ENCODE results near the gene KRT6B. TPM values are rescaled to one million over a fixed set of nuclear protein-coding genes. Genes with fewer than 3 reads are reported as not detected.
"Not testable (repeated sequence)": the region's sequence is repeated elsewhere in the genome, so short reads cannot be mapped to it uniquely, and the experiment has no call there.

Gene KRT6B
- total RNA-seq, 1 donor from 2014 or later, result not detected

- intact Hi-C loops (cut with micrococcal nuclease), result no loop called here
- H3K4me3 Mint-ChIP-seq (ENCODE audit: low read depth), result no peak overlapping the region
- DNase-seq (ENCODE audit: low spot score), result no peak
These were observed 3.9 kb upstream of the KRT6B start for GRCh38 chr12:52455821-52456220.

GRCh38 chr12:52454411-52455201, 2.7 kb upstream of the KRT6B start:
- H3K9me3 Mint-ChIP-seq, result no peaks in the 10 kb centered on the region
- DNase-seq (ENCODE audit: low spot score), result no peak
- H3K27ac Mint-ChIP-seq, result no peak overlapping the region
- H3K27me3 Mint-ChIP-seq (ENCODE audit: low read depth), result peaks cover 24% of the 10 kb centered on the region
- no peak overlapping the region for H3K4me3 Mint-ChIP-seq (ENCODE audit: low read depth)
- intact Hi-C loops (cut with micrococcal nuclease), result no loop called here
- peaks cover 2% of the 10 kb centered on the region for H3K4me1 Mint-ChIP-seq (ENCODE audit: low read depth)
- H3K36me3 Mint-ChIP-seq (ENCODE audit: low read depth), result no peaks in the 10 kb centered on the region

More at GRCh38 chr12:52455821-52456220, 3.9 kb upstream of the KRT6B start:
- H3K9me3 Mint-ChIP-seq, result no peaks in the 10 kb centered on the region
- peaks cover 29% of the 10 kb centered on the region for H3K27me3 Mint-ChIP-seq (ENCODE audit: low read depth)
- no peaks in the 10 kb centered on the region for H3K36me3 Mint-ChIP-seq (ENCODE audit: low read depth)
- H3K27ac Mint-ChIP-seq, result no peak overlapping the region
- H3K4me1 Mint-ChIP-seq (ENCODE audit: low read depth), result peaks cover 2% of the 10 kb centered on the region

- no peak overlapping the region for H3K4me3 Mint-ChIP-seq (ENCODE audit: low read depth)
- H3K36me3 Mint-ChIP-seq (ENCODE audit: low read depth), result no peaks in the 10 kb centered on the region
- intact Hi-C loops (cut with micrococcal nuclease), result no loop called here
- peaks cover 7% of the 10 kb centered on the region for H3K4me1 Mint-ChIP-seq (ENCODE audit: low read depth)
- H3K27ac Mint-ChIP-seq, result no peak overlapping the region
- no peaks in the 10 kb centered on the region for H3K9me3 Mint-ChIP-seq
- no peak for DNase-seq (ENCODE audit: low spot score)
- H3K27me3 Mint-ChIP-seq (ENCODE audit: low read depth), result peaks cover 10% of the 10 kb centered on the region
These were observed 3.7 kb downstream of the KRT6B start for GRCh38 chr12:52448228-52448627.

GRCh38 chr12:52447196-52447595, 4.8 kb downstream of the KRT6B start:
- intact Hi-C loops (cut with micrococcal nuclease); H3K9me3 Mint-ChIP-seq; H3K27ac Mint-ChIP-seq; DNase-seq (ENCODE audit: low spot score); H3K36me3 Mint-ChIP-seq (ENCODE audit: low read depth); H3K4me1 Mint-ChIP-seq (ENCODE audit: low read depth); H3K4me3 Mint-ChIP-seq (ENCODE audit: low read depth): not testable (repeated sequence)
- peaks cover 15% of the 10 kb centered on the region for H3K27me3 Mint-ChIP-seq (ENCODE audit: low read depth)

- Mint-ChIP-seq H3K4me1 (ENCODE audit: low read depth) (peaks cover 7% of the 10 kb centered on the region), H3K36me3 (ENCODE audit: low read depth) (no peaks in the 10 kb centered on the region), H3K27ac (no peak overlapping the region), H3K4me3 (ENCODE audit: low read depth) (no peak overlapping the region), H3K9me3 (no peaks in the 10 kb centered on the region), H3K27me3 (ENCODE audit: low read depth) (peaks cover 16% of the 10 kb centered on the region)
- intact Hi-C loops (cut with micrococcal nuclease), result no loop called here
- DNase-seq (ENCODE audit: low spot score), result no peak
These were observed 5.4 kb downstream of the KRT6B start for GRCh38 chr12:52446367-52447045.

- no peaks in the 10 kb centered on the region for H3K9me3 Mint-ChIP-seq
- H3K4me1 Mint-ChIP-seq (ENCODE audit: low read depth), result peaks cover 7% of the 10 kb centered on the region
- DNase-seq (ENCODE audit: low spot score), result no peak
- H3K36me3 Mint-ChIP-seq (ENCODE audit: low read depth), result no peaks in the 10 kb centered on the region
- H3K27ac Mint-ChIP-seq, result no peak overlapping the region
- intact Hi-C loops (cut with micrococcal nuclease), result no loop called here
- H3K27me3 Mint-ChIP-seq (ENCODE audit: low read depth), result peaks cover 16% of the 10 kb centered on the region
- H3K4me3 Mint-ChIP-seq (ENCODE audit: low read depth), result no peak overlapping the region
These were observed 6.1 kb downstream of the KRT6B start for GRCh38 chr12:52445876-52446275.

GRCh38 chr12:52444647-52445595, 7.0 kb downstream of the KRT6B start:
- DNase-seq (ENCODE audit: low spot score), result no peak
- H3K4me3 Mint-ChIP-seq (ENCODE audit: low read depth), result no peak overlapping the region
- intact Hi-C loops (cut with micrococcal nuclease), result no loop called here
- peaks cover 16% of the 10 kb centered on the region for H3K27me3 Mint-ChIP-seq (ENCODE audit: low read depth)
- H3K36me3 Mint-ChIP-seq (ENCODE audit: low read depth), result no peaks in the 10 kb centered on the region
- H3K4me1 Mint-ChIP-seq (ENCODE audit: low read depth), result peaks cover 7% of the 10 kb centered on the region
- no peaks in the 10 kb centered on the region for H3K9me3 Mint-ChIP-seq
- H3K27ac Mint-ChIP-seq, result no peak overlapping the region

- Mint-ChIP-seq H3K9me3 (no peaks in the 10 kb centered on the region), H3K27ac (no peak overlapping the region), H3K36me3 (ENCODE audit: low read depth) (no peaks in the 10 kb centered on the region), H3K27me3 (ENCODE audit: low read depth) (peaks cover 15% of the 10 kb centered on the region), H3K4me1 (ENCODE audit: low read depth) (peaks cover 7% of the 10 kb centered on the region), H3K4me3 (ENCODE audit: low read depth) (no peak overlapping the region)
- DNase-seq (ENCODE audit: low spot score), result no peak
- intact Hi-C loops (cut with micrococcal nuclease), result no loop called here
These were observed 8.0 kb downstream of the KRT6B start for GRCh38 chr12:52443966-52444365.

GRCh38 chr12:52442600-52443061, 9.3 kb downstream of the KRT6B start:
- Mint-ChIP-seq H3K4me1 (ENCODE audit: low read depth) (peaks cover 5% of the 10 kb centered on the region), H3K9me3 (no peaks in the 10 kb centered on the region), H3K27ac (no peak overlapping the region), H3K27me3 (ENCODE audit: low read depth) (peaks cover 15% of the 10 kb centered on the region), H3K36me3 (ENCODE audit: low read depth) (no peaks in the 10 kb centered on the region), H3K4me3 (ENCODE audit: low read depth) (no peak overlapping the region)
- intact Hi-C loops (cut with micrococcal nuclease), result no loop called here
- no peak for DNase-seq (ENCODE audit: low spot score)

GRCh38 chr12:52441320-52441911, 10.5 kb downstream of the KRT6B start:
- Mint-ChIP-seq H3K9me3 (no peaks in the 10 kb centered on the region), H3K27me3 (ENCODE audit: low read depth) (peaks cover 16% of the 10 kb centered on the region), H3K4me1 (ENCODE audit: low read depth) (peaks cover 2% of the 10 kb centered on the region), H3K27ac (no peak overlapping the region), H3K4me3 (ENCODE audit: low read depth) (no peak overlapping the region), H3K36me3 (ENCODE audit: low read depth) (no peaks in the 10 kb centered on the region)
- DNase-seq (ENCODE audit: low spot score), result no peak
- intact Hi-C loops (cut with micrococcal nuclease), result no loop called here

- no peaks in the 10 kb centered on the region for H3K9me3 Mint-ChIP-seq
- intact Hi-C loops (cut with micrococcal nuclease), result no loop called here
- no peak for DNase-seq (ENCODE audit: low spot score)
- no peak overlapping the region for H3K27ac Mint-ChIP-seq
- peaks cover 14% of the 10 kb centered on the region for H3K27me3 Mint-ChIP-seq (ENCODE audit: low read depth)
- no peaks in the 10 kb centered on the region for H3K36me3 Mint-ChIP-seq (ENCODE audit: low read depth)
- H3K4me3 Mint-ChIP-seq (ENCODE audit: low read depth), result no peak overlapping the region
- no peaks in the 10 kb centered on the region for H3K4me1 Mint-ChIP-seq (ENCODE audit: low read depth)
These were observed 11.1 kb downstream of the KRT6B start for GRCh38 chr12:52440821-52441319.

GRCh38 chr12:52439845-52440244, 12.1 kb downstream of the KRT6B start:
- H3K36me3 Mint-ChIP-seq (ENCODE audit: low read depth), result no peaks in the 10 kb centered on the region
- no peak overlapping the region for H3K4me3 Mint-ChIP-seq (ENCODE audit: low read depth)
- no peaks in the 10 kb centered on the region for H3K9me3 Mint-ChIP-seq
- no peak for DNase-seq (ENCODE audit: low spot score)
- H3K27me3 Mint-ChIP-seq (ENCODE audit: low read depth), result peaks cover 13% of the 10 kb centered on the region
- H3K4me1 Mint-ChIP-seq (ENCODE audit: low read depth), result no peaks in the 10 kb centered on the region
- no peak overlapping the region for H3K27ac Mint-ChIP-seq
- intact Hi-C loops (cut with micrococcal nuclease), result no loop called here
